ENCODE results near the gene M1AP.

GRCh38 chr2:74512744-74513604, 135.2 kb downstream of the M1AP start:
- TF ChIP-seq, protein P1, sequence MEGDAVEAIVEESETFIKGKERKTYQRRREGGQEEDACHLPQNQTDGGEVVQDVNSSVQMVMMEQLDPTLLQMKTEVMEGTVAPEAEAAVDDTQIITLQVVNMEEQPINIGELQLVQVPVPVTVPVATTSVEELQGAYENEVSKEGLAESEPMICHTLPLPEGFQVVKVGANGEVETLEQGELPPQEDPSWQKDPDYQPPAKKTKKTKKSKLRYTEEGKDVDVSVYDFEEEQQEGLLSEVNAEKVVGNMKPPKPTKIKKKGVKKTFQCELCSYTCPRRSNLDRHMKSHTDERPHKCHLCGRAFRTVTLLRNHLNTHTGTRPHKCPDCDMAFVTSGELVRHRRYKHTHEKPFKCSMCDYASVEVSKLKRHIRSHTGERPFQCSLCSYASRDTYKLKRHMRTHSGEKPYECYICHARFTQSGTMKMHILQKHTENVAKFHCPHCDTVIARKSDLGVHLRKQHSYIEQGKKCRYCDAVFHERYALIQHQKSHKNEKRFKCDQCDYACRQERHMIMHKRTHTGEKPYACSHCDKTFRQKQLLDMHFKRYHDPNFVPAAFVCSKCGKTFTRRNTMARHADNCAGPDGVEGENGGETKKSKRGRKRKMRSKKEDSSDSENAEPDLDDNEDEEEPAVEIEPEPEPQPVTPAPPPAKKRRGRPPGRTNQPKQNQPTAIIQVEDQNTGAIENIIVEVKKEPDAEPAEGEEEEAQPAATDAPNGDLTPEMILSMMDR (IDR thresholded peaks at IDR 0.05) = no peak
- TF ChIP-seq POLR2A (IDR thresholded peaks at IDR 0.05) = no peak

Measured in lower leg skin (tissue), 3 donors.